Memory B cell (primary cell): ENCODE data around the gene C5orf15.

Experiments used
- ATAC-seq: fragments of 150-1000 bp; cut with Tn5 transposase; 2 replicates; pipeline ENCODE4 v1.10.0; 2021; ENCODE audit warnings: low read depth, mild to moderate bottlenecking, moderate library complexity
- DNase-seq, 2 donors: peaks; one replicate each; pipeline ENCODE4 v3.0.0; 2022; ENCODE audit warnings: low spot score in 2 of 2
- H3K27ac Mint-ChIP-seq: one replicate; pipeline ENCODE4 v1.8.0; 2022; ENCODE audit warnings: mild to moderate bottlenecking, moderate library complexity, mixed read lengths
- H3K27me3 Mint-ChIP-seq: one replicate; pipeline ENCODE4 v1.8.0; 2022; ENCODE audit warnings: mixed read lengths
- H3K36me3 Mint-ChIP-seq: one replicate; pipeline ENCODE4 v1.8.0; 2022; ENCODE audit warnings: mild to moderate bottlenecking, mixed read lengths
- H3K4me1 Mint-ChIP-seq: one replicate; pipeline ENCODE4 v1.8.0; 2022; ENCODE audit warnings: mixed read lengths
- H3K4me3 Mint-ChIP-seq: one replicate; pipeline ENCODE4 v1.8.0; 2022; ENCODE audit warnings: mild to moderate bottlenecking, moderate library complexity, mixed read lengths
- H3K9me3 Mint-ChIP-seq: one replicate; pipeline ENCODE4 v1.8.0; 2022; ENCODE audit warnings: mixed read lengths

The C5orf15 gene

GRCh38 chr5:133933169-133933509 is 35.3 kb downstream of the C5orf15 start:
- no peak for ATAC-seq
- H3K27me3 Mint-ChIP-seq = no peaks in the 10 kb centered on the region
- H3K4me3 Mint-ChIP-seq = peak overlapping the region; percentile 78
- peaks cover 75% of the 10 kb centered on the region for H3K4me1 Mint-ChIP-seq
- peaks cover 5% of the 10 kb centered on the region for H3K9me3 Mint-ChIP-seq
- H3K36me3 Mint-ChIP-seq = peaks cover 4% of the 10 kb centered on the region
- DNase-seq = no peak
- H3K27ac Mint-ChIP-seq = peak overlapping the region; percentile 91

DNA sequence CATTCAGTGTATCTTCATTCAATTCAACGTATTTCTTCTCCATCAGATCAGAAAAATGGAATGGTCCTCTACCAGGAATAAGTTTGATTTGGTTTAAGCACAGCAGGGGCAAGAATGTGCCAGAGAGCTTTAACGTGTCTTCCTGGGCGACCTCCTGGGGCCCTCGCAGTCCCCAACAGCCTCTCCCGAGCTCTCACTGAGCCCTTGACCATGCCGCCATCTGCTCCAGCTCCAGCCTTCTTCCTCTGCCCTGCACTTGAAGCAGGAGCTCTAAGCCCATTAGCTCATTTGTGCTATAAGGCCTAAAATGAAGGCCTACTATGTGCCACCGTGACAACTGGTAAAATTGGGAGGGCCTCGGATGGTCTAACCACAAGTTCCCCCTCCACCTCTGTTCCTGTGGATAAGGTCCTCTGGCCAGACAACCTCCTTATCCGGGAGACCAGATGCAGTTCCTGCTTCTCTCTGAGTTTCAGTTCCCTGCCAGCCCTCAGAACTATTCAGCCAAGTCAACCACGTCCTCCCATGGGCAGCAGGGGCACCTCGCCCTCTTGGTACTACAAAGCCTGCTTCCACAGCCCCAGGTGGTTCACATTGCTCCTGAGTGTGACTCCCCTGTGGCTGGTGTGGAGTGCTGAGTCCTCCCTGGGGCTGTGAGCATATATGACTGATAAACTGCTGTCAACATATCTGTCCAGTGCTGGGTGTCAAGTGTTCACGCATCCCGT is 35.8 kb downstream of the C5orf15 start:
- peak overlapping the region; percentile 91 for H3K27ac Mint-ChIP-seq
- peaks cover 4% of the 10 kb centered on the region for H3K36me3 Mint-ChIP-seq
- peak; percentile 72 for ATAC-seq
- H3K4me1 Mint-ChIP-seq = peaks cover 71% of the 10 kb centered on the region
- H3K9me3 Mint-ChIP-seq = peaks cover 5% of the 10 kb centered on the region
- H3K4me3 Mint-ChIP-seq = peak overlapping the region; percentile 78
- DNase-seq = peak; percentile 60 to 64
- H3K27me3 Mint-ChIP-seq = no peaks in the 10 kb centered on the region

GRCh38 chr5:133931546-133931945 is 36.9 kb downstream of the C5orf15 start:
- no peak overlapping the region for H3K27ac Mint-ChIP-seq
- ATAC-seq = no peak
- peaks cover 66% of the 10 kb centered on the region for H3K4me1 Mint-ChIP-seq

DNA sequence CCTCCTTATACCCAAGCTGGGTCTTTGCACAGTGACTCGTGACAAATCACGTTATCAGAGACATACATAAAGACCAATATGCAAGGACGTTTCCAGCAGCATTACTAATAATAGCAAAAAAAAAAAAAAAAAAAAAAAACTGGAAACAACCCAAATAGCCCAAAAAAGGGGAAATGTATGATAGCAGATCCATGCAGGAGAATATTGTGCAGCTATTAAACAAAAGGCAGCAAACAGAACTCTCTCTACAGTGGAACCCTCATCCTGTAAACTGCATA is 37.7 kb downstream of the C5orf15 start:
- H3K27ac Mint-ChIP-seq = peak overlapping the region; percentile 94
- ATAC-seq (no peak), DNase-seq (no peak)
- H3K4me1 Mint-ChIP-seq = peaks cover 60% of the 10 kb centered on the region
- no peaks in the 10 kb centered on the region for H3K36me3 Mint-ChIP-seq
- peak overlapping the region; percentile 68 for H3K4me3 Mint-ChIP-seq
- no peaks in the 10 kb centered on the region for H3K27me3 Mint-ChIP-seq
- no peaks in the 10 kb centered on the region for H3K9me3 Mint-ChIP-seq

More at GRCh38 chr5:133931546-133931945, 36.9 kb downstream of the C5orf15 start:
- H3K36me3 Mint-ChIP-seq = peaks cover 3% of the 10 kb centered on the region
- no peak for DNase-seq
- no peak overlapping the region for H3K4me3 Mint-ChIP-seq
- H3K27me3 Mint-ChIP-seq = no peaks in the 10 kb centered on the region
- peaks cover 2% of the 10 kb centered on the region for H3K9me3 Mint-ChIP-seq

DNA sequence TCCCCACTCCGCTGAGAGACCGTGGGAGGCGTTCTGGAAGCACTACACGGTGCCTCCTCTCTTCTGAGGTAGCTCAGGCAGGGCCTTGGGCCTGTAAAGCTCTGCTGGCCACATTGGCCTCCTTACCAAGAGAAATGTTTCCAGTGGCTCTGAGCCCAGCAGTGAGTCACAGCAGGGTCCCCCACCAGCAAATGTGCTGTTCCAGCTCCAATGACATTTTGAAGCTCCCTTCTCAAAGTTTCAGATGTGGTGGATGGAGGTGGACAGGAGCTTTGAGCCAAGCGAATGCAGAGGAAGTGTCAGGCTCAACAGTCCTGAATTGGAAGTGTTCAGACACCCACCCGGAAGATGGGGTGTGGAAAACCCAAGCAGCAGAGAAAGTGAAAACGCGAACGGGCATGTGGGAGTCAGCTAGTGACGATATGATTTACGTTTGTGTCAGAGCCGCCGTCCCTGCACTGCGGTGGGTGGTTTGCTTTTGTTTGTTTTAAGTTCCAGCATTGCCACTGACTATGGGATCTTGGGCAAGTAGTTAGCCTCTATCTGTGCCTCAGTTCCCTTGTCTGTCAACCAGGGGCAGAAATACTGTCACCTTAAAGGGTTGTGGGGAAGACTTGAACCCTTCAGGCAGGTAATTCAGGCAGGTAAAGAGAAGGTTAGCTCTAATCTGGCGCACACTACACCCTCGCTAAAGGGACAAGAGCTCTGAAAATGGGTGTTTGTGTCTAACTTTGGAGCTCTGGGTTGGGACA is 38.2 kb downstream of the C5orf15 start:
- DNase-seq (peak; percentile 30 to 38), ATAC-seq (peak; percentile 39)
- H3K4me1 Mint-ChIP-seq = peaks cover 57% of the 10 kb centered on the region
- H3K9me3 Mint-ChIP-seq = no peaks in the 10 kb centered on the region
- H3K27ac Mint-ChIP-seq = peak overlapping the region; percentile 94
- no peaks in the 10 kb centered on the region for H3K36me3 Mint-ChIP-seq
- H3K4me3 Mint-ChIP-seq = peak overlapping the region; percentile 68
- H3K27me3 Mint-ChIP-seq = no peaks in the 10 kb centered on the region

DNA sequence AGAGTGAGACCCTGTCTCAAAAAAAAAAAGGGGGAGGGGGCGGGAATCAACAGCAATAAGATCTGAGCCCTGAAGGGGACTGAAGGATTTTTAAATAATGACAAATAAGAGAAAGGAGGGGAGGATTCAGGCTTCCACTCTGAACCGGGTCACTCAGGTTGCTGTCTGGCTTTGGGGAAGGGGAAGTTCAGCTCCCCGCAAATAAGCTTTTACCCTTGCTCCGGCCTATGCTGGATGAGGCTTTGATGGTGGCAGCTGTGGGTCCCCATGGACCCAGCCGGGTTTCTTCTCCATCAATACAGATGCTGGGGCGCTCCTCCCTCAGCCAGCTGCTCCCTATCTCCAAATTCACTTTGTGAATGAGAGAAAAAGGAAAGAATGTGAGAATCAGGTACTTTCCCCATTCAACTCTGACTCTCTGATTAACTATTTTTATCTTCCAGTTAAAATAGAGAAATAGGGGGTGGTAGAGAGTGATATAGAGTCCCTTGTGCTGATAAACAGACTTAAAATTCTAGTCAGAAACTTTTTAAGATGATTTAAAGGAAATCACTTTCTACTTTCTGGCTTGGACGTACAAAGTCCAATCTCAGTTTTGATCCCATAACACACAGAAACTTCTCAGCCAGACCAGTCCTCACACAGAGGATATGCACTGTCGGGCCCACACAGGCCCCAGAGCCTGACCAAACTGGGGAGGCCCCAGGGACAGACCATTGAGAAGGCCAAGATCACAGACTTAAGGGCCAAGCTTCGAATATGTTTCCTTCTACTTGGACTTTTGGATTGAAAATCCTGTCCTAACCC is 39.6 kb downstream of the C5orf15 start:
- peak; percentile 53 for ATAC-seq
- H3K27ac Mint-ChIP-seq = peak overlapping the region; percentile 94

GRCh38 chr5:133927300-133928180 is 40.9 kb downstream of the C5orf15 start:
- Mint-ChIP-seq H3K9me3 (no peaks in the 10 kb centered on the region), H3K36me3 (no peaks in the 10 kb centered on the region), H3K27ac (peak overlapping the region; percentile 94), H3K27me3 (no peaks in the 10 kb centered on the region), H3K4me3 (no peak overlapping the region), H3K4me1 (peaks cover 45% of the 10 kb centered on the region)
- DNase-seq = no peak
- no peak for ATAC-seq

More for the DNA sequence above, 39.6 kb downstream of the C5orf15 start:
- Mint-ChIP-seq H3K36me3 (no peaks in the 10 kb centered on the region), H3K4me1 (peaks cover 54% of the 10 kb centered on the region), H3K9me3 (no peaks in the 10 kb centered on the region), H3K4me3 (peak overlapping the region; percentile 8), H3K27me3 (no peaks in the 10 kb centered on the region)
- DNase-seq = peak; percentile 32 to 43

DNA sequence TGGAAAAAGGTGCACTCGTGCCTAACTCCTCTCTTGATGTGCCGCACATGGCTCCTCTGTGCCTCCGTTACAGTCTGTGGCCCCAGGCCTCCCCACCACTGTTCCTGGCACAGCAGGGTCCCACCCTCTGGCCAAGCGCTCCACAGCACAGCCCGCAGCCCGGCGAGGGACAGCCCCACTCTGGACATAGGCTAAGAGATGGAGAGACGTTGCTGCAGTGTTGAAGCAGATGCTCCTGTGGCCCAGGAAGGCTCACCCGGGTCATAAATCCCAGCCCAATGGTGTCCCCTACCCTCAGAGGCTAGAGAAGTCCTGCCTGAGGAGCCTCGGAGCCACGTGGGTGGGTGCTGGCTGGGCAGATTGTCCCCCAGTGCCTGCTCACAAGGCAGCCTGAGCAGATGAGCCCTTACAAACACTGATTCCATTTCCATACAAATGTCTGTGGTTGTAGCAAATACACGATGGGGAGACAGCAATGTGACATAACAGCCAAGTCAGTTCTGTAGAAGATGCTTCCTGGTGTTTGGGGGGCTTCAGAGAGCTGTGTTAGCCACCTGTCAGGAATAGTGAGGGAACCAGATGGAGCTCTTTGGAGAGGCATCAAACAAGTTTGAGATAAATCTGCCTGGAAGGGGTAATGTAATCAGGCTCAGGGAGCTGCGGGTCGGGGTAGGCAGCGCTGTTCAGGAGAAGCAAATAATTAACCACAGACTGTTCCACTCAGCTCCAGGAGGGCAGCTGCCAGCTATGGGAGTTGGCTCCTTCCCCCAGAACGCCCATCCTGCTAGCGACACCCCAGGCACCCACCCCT is 41.7 kb downstream of the C5orf15 start:
- no peaks in the 10 kb centered on the region for H3K9me3 Mint-ChIP-seq
- peaks cover 41% of the 10 kb centered on the region for H3K4me1 Mint-ChIP-seq
- DNase-seq (no peak), ATAC-seq (no peak)
- H3K4me3 Mint-ChIP-seq = no peak overlapping the region
- no peaks in the 10 kb centered on the region for H3K36me3 Mint-ChIP-seq
- peak overlapping the region; percentile 59 for H3K27ac Mint-ChIP-seq
- H3K27me3 Mint-ChIP-seq = no peaks in the 10 kb centered on the region

- no peaks in the 10 kb centered on the region for H3K9me3 Mint-ChIP-seq
- H3K27ac Mint-ChIP-seq = no peak overlapping the region
- H3K4me1 Mint-ChIP-seq = peaks cover 35% of the 10 kb centered on the region
- ATAC-seq (no peak), DNase-seq (no peak)
- no peaks in the 10 kb centered on the region for H3K27me3 Mint-ChIP-seq
- H3K4me3 Mint-ChIP-seq = no peak overlapping the region
- H3K36me3 Mint-ChIP-seq = no peaks in the 10 kb centered on the region
Observed at GRCh38 chr5:133925866-133926488, 42.4 kb downstream of the C5orf15 start.

GRCh38 chr5:133925269-133925668 is 43.2 kb downstream of the C5orf15 start:
- Mint-ChIP-seq H3K9me3 (no peaks in the 10 kb centered on the region), H3K4me1 (peaks cover 36% of the 10 kb centered on the region)
- DNase-seq = no peak

DNA sequence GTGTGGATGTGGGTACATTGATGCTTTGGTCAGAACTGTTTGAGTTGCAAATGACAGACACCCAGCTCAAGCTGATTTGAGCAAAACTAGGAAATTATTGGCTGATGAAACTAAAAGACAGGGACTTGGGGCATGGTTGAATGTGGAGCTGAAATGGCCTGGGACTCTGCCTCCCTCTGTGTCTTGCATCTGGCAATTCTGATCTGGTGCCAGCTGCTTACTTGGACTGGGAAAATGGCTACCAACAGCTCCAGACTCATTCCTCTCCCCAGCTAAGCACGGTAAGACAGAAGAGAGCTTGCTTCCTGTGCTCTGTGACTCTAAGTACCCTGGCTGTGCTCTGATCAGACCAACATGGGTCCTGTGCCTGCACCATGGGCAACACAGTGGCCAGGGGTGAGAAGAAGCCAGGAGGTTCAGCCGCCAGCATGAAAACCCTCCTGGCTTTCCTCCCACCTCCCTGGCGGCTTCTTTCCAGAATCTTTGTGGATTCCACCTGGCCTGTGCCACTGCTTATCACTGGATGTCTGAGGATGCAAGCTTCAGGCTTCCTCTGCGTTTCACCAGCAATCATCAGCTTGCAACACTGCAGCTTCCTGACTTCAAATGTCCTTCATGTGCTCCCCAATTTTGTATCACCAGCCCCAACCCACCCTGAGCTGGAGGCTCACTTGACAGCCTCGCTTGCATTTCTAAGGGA is 44.1 kb downstream of the C5orf15 start:
- DNase-seq = no peak
- Mint-ChIP-seq H3K4me3 (no peak overlapping the region), H3K36me3 (no peaks in the 10 kb centered on the region), H3K27me3 (no peaks in the 10 kb centered on the region), H3K4me1 (peaks cover 36% of the 10 kb centered on the region), H3K27ac (peak overlapping the region; percentile 52), H3K9me3 (no peaks in the 10 kb centered on the region)
- ATAC-seq = no peak

More at GRCh38 chr5:133925269-133925668, 43.2 kb downstream of the C5orf15 start:
- H3K27me3 Mint-ChIP-seq = no peaks in the 10 kb centered on the region
- no peak for ATAC-seq
- no peak overlapping the region for H3K4me3 Mint-ChIP-seq
- H3K36me3 Mint-ChIP-seq = no peaks in the 10 kb centered on the region
- H3K27ac Mint-ChIP-seq = peak overlapping the region; percentile 52

DNA sequence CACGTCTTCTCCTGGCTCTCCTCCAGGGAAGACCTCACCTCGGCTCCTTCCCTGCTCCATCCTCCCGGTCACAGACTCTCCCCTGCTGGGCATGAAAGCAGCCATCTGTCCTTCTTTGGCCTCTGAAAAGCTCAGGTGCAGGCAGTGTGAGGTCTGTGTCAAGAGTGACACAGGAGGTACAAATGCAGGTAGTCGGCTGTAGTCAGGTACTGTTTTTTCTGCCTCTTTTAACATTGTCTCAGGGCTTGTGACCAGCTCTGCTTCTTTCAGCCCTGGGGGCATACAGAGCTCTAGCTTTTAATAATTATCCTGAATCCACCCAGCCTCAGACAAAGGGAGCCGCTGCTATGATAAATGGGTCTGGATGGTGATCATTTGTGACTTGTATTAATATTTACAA is 46.4 kb downstream of the C5orf15 start:
- no peak overlapping the region for H3K4me3 Mint-ChIP-seq
- no peaks in the 10 kb centered on the region for H3K9me3 Mint-ChIP-seq
- no peak overlapping the region for H3K27ac Mint-ChIP-seq
- ATAC-seq (no peak), DNase-seq (no peak)
- peaks cover 32% of the 10 kb centered on the region for H3K4me1 Mint-ChIP-seq
- H3K27me3 Mint-ChIP-seq = no peaks in the 10 kb centered on the region
- H3K36me3 Mint-ChIP-seq = no peaks in the 10 kb centered on the region
